ENCODE data around the gene RHBDF2.

The RHBDF2 gene

DNA sequence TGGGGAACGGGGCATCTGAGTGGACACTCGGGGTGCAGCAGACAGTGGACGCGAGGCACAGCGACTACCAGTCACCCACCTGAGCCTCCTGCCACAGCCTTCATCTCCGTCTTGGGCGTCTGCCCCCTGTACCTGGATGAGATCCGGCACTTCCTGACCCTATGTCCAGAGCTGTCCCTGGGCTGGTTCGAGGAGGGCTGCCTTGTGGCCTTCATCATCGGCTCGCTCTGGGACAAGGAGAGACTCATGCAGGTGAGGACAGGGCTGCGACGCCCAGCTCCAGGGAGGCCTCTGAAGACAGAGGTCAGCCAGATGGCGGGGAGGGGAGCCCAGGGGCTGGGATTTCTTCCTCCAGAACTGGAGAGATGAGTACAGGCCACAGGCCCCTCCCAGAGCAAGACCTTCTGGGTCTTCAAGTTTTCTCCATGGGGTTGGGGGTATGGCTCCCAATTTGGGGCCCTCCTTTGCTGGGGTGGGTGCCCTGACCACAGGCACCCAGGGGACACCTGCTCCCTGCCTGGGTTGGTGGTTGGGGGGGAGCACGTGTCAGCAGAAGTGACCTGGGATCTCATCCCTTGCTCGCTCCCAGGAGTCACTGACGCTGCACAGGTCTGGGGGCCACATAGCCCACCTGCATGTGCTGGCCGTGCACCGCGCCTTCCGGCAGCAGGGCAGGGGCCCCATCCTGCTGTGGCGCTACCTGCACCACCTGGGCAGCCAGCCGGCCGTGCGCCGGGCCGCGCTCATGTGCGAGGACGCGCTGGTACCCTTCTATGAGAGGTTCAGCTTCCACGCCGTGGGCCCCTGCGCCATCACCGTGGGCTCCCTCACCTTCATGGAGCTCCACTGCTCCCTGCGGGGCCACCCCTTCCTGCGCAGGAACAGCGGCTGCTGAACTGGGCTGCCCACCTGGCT, 31.9 kb downstream of the RHBDF2 start:
- TF ChIP-seq, protein P1, sequence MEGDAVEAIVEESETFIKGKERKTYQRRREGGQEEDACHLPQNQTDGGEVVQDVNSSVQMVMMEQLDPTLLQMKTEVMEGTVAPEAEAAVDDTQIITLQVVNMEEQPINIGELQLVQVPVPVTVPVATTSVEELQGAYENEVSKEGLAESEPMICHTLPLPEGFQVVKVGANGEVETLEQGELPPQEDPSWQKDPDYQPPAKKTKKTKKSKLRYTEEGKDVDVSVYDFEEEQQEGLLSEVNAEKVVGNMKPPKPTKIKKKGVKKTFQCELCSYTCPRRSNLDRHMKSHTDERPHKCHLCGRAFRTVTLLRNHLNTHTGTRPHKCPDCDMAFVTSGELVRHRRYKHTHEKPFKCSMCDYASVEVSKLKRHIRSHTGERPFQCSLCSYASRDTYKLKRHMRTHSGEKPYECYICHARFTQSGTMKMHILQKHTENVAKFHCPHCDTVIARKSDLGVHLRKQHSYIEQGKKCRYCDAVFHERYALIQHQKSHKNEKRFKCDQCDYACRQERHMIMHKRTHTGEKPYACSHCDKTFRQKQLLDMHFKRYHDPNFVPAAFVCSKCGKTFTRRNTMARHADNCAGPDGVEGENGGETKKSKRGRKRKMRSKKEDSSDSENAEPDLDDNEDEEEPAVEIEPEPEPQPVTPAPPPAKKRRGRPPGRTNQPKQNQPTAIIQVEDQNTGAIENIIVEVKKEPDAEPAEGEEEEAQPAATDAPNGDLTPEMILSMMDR (conservative IDR thresholded peaks at IDR 0.05; ENCODE audit: low read length), result no peak
- no peak for DNase-seq (ENCODE audit: low read depth)
- H3K4me3 ChIP-seq (ENCODE audit: low read length), result no peak overlapping the region

DNA sequence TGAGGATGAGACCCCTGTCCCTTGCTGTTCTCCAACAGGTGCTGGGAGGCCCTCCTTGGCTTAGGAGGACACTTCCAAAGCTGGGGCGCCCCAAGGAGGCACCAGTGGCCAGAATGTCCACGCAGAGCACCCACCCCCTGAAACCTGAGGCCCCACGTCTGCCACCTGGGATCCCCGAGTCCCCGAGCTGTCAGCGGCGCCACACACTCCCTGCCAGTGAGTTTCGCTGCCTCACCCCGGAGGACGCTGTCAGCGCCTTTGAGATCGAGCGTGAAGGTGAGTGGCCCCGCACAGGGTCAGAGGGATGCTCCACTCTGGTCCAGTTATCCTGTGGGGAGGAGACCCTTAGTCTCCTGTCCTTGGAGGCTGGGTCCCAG, 32.6 kb downstream of the RHBDF2 start:
- no peak for DNase-seq (ENCODE audit: low read depth)
- no peak overlapping the region for H3K4me3 ChIP-seq (ENCODE audit: low read length)
- TF ChIP-seq, protein P1 (conservative IDR thresholded peaks at IDR 0.05; ENCODE audit: low read length), result no peak

DNA sequence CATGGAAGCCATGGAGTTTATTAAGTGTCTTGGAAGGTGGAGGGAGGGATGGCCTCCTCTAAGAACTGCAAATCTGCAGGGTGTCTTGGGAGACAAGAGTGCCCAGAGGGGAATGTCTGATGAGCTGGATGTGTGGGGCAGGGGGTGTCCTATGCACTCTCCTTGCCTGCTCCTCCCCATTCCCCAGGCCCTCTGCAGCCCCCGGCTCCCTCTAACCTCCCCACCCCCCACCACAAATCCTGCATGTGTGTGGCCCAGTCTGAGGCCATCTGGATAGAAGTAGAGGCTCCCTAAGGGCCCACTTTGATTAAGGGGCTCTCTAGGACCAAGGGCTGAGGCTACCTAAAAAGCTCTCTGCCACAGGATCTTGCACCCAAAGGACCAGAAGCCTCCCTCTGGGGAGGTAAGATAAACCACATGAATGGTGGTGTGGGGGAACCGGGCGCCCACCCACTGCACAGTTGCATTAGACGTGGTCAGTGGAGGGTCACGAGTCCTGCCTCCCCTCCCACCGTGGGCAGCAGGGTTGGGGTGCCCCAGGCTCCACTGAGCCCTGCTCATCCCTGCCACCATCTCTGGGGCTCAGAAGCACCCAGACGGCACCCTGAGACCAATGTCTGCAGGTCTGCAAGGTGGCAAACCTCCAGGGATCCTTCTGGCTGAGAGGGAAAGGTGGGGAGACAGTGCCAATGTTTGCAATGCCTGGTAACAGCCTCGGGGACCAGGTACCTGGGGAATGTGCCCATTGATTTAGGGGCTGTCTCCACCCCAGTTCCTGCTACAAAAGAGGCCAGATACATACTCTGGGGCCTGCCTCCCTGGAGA, 33.2 kb downstream of the RHBDF2 start:
- TF ChIP-seq, protein P1 (conservative IDR thresholded peaks at IDR 0.05; ENCODE audit: low read length), result no peak
- H3K4me3 ChIP-seq (ENCODE audit: low read length), result no peak overlapping the region
- no peak for DNase-seq (ENCODE audit: low read depth)

DNA sequence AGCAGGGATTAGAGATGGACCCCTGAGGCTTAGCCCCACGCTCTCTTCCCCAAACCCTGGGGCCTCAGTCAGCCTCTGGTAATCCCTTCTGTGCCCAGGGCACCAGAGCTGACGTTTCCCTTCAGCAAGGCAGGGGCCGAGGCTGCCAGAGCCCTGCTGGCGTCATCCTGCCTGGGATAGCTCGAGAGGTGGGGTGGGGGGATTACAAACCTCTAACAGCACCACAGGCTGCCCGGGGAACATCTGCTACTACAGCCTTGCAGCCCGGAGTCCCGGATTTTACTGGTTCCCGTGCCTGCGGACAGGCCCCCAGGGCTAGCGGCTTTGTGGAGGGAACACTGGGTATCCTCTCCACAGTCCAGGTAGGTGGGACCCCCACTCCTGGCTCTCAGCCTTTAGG, 33.9 kb downstream of the RHBDF2 start, which contains the start of gene AANAT:
Gene AANAT, plus strand, starts transcription at position 238 of the 400 bp plus-strand sequence. CDS start 1,144 bp downstream, outside the sequence.
- DNase-seq (ENCODE audit: low read depth), result no peak
- TF ChIP-seq, protein P1 (conservative IDR thresholded peaks at IDR 0.05; ENCODE audit: low read length), result no peak
- H3K4me3 ChIP-seq (ENCODE audit: low read length), result no peak within 1 kb of the TSS

DNA sequence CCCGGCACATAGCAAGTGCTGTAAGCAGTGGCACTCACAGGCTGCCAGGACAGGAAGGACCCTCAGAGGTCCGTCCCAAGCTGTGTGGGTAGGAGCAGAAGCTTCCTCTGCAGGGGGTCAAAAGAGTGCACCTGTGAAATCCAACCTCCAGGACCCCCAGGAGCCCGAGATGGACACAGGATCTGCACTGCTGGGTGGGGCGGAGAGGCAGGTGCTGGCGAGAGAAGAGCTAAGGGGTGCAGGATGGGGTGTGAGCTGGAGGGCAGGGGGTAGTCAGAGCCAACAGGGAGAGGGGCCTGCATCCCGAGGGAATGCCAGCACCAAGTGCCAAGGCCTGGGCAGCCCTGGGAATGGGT, 34.5 kb downstream of the RHBDF2 start:
- TF ChIP-seq, protein P1 (conservative IDR thresholded peaks at IDR 0.05; ENCODE audit: low read length), result no peak
- no peak for DNase-seq (ENCODE audit: low read depth)
- no peak overlapping the region for H3K4me3 ChIP-seq (ENCODE audit: low read length)

DNA sequence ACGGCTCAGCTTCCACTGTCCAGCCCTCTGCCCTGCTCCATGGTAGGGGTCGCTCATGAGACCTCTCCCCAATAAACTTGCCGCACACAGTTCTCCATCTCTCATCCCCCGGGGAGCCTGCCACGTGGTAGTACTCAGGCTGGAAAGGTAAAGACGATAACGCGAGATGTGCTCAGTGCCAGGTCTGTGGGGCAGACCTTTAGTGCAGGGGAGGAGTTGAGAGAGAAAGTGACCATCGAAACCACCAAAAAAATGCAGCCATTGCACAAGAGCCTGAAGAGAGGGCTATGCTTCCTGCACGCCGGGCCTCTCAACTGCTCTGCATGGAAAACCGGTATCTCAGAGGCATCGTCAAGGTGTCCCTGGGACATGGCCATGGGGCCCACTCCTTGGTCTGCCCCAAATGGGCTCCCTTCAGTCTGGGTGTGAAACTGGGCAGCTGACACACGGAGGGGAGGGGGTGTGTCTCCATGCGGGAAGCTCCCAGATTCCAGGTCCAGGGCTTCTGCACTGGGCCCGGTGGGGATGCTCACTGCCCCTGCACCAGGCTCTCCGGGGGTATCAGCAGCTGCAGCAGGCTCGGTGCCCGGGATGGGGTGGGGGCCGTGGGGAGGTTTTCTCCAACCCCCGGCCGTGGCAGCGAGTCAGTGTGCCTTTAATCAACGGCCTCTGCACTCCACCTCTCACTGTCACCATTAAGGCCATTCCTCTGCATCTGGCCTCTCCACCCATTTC, 38.5 kb downstream of the RHBDF2 start:
- no peak for DNase-seq (ENCODE audit: low read depth)
- TF ChIP-seq, protein P1 (conservative IDR thresholded peaks at IDR 0.05; ENCODE audit: low read length), result no peak

More for the DNA sequence above, 38.5 kb downstream of the RHBDF2 start:
- H3K4me3 ChIP-seq (ENCODE audit: low read length), result no peak overlapping the region
